ENCODE measurements around the gene GPI.

GPI gene

DNA sequence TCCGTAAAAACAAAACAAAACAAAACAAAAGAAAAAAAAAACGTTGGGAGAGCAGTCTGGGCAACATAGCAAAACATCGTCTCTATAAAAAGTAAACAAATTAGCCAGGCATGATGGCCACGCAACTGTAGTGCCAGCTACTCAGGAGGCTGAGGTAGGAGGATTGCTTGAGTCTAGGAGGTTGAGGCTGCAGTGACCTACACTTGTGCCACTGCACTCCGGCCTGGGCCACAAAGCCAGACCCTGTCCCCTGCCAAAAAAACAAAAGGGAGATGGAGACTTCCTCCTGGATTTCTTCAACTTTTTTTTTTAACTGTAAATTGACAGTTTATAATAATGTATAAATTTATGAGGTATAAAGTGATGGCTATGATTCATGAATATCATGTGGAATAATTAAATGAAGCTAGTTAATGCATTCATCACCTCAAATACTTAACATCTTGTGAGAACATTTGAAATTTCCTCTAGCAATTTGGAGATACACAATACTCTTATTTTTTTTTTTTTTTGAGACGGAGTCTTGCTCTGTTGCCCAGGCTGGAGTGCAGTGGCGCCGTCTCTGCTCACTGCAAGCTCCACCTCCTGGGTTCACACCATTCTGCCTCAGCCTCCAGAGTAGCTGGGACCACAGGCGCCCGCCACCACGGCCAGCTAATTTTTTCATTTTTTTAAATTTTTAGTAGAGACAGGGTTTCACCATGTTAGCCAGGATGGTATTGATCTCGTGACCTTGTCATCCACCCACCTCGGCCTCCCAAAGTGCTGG lies 41.1 kb downstream of the GPI start:
- no peak for DNase-seq

DNA sequence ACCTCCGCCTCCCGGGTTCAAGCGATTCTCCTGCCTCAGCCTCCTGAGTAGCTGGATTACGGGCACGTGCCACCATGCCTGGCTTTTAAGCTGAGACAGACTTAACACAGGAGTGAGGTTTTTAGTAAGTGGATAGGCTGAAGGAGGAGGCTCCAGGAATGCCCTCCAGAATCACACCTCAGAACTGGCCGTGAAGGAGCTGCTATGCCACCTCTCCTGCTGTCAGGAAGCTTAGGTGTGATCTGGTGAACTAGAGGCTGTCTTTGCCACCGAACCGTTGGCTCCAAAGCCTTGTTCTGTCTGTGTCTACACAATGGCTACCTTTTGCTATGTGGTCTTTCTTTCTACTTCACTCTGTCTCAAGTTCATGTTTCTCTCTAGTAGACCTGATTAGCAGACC lies 43.4 kb downstream of the GPI start:
- DNase-seq, result no peak

DNA sequence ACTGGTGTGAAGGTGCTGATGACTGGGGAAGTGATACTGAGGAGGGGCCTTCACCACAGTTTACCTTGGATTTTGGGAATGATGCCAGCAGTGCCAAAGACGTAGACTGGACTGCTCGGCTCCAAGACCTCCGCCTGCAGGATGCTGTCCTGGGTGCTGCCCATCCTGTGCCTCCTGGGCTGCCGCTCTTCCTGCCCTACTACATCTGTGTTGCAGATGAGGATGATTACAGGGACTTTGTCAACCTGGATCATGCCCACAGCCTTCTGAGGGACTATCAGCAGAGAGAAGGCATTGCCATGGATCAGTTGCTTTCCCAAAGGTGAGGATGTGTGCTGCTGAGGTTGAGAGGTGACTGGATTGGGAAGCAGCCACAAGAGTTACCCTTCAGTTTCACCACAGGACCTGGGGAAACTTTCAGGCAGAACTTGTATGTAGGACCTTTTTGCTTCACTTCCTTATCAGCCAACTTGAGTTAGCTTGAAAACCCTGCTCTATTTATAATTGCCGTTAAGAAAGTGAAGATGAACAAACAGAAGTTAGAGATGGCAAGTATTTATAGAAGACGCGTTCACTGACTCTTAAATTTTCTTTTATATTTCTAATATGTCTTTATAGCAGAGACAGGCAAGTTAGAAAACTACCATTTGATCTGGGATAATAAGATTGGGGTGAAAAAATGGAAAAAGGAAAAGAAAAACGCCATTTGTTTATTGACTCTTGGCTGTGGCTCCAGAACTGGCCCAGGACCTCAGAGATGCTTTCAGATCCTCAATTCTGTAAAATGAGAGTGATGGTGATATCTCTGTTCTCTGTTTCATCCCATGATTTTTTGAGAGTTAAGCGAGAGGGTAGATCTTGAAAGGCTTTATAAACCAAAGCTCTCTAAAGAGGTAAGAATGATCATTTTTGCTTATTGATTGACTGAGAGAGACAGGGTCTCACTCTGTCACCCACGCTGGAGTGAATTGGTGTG lies 44.5 kb downstream of the GPI start:
- DNase-seq, result no peak

GRCh38 chr19:34411216-34411615 lies 46.2 kb downstream of the GPI start:
- no peak for DNase-seq

- no peak for DNase-seq
These were observed 51.1 kb downstream of the GPI start for GRCh38 chr19:34416021-34416545.

- no peak for DNase-seq
These were observed 53.3 kb downstream of the GPI start for GRCh38 chr19:34418300-34418699.

DNA sequence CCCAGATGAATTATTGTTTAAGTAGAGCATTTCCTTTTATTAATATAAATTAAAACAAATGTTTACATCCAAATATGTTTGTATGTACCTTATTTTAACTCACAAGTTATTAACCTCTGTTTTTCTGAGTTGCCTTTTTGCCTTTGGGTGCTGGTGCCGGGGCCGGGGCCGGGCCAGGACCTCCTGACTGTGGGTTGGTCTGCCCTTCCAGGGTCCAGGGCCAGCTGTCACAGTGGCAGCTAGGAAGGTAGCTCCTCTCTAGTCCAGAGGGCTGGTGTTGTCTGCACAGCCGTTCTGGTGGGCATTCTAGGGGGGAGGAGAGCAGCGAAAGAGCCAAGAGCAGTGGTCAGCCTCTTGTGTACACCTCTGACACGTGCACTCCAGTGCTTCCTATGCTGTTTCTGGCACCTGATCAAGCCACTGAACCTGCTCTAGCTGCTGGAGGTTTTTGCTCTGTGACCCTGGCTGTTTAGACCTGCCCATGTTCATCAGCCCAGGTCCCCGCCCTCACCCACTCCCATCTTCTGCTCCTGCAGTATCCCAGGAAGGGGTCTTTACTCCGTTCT lies 61.2 kb downstream of the GPI start:
- DNase-seq, result no peak

GRCh38 chr19:34428549-34429285 lies 63.7 kb downstream of the GPI start:
- no peak for DNase-seq

DNA sequence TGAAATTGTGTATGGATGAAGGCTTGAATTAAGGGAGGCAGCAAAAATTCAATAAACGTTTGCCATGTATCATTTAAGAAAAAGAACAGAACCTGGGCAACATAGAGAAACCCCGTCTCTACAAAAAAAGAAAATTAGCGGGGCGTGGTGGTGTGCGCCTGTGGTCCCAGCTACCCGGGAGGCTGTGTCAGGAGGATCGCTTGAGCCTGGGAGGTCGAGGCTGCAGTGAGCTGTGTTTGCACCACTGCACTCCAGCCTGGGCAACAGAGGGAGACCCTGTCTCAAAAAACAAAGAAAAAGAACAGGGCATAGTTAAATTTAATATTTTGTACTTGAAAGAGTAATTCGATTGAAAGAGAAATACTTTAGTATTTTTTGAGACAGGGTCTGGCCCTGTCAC lies 64.6 kb downstream of the GPI start:
- no peak for DNase-seq

GRCh38 chr19:34430738-34431625 lies 66.0 kb downstream of the GPI start:
- no peak for DNase-seq

DNA sequence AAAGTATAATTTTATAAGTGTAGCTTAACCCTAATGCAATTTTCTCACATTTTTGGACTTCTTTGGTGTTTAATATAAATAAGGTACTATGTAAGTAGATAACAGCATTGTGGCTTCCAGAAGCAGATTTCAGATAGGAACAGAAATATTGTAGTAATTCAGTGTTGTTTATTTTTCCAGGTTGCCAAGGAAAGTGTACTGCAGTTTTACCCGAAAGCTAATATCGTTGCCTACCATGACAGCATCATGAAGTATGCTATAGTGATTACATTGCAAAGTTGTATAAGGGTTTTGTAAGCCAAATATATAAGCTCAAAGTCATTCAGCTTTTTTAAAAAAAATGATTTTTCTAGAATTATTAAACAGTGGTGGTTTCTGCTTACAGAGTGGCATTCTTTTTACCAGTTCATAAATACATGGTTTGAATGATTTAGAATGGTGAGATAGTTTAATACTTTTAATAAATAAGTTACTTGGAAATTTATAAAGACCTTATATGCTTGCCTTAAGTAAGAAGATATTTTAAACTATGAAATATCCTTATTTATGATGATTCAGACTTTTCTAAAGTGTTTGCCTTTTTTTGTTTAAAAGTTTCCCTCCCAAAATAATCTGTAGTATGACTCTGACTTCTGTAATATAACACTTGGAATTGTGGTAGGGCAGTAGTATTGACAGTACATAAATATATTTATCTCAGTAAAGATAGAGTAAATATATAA lies 66.8 kb downstream of the GPI start:
- DNase-seq, result no peak

DNA sequence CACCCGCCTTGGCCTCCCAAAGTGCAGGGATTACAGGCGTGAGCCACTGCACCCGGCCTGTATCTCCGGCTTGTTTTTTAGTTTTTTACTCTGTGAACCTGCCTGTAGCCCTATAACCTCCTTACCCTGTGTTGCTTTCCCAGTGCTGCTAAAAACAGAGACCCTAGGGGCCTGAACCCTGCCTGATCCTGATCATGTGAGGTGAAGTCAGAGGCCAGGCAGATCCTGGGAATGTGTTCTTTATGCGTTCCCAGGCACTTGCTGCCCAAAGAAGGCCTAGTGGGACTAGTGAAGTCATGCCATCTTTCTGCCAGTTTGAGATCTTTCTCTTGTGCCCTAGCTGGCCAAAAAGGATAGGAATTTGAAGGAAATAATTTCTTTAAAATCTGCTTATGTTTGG lies 67.8 kb downstream of the GPI start:
- no peak for DNase-seq

GRCh38 chr19:34436716-34437115 lies 71.7 kb downstream of the GPI start:
- DNase-seq, result no peak

DNA sequence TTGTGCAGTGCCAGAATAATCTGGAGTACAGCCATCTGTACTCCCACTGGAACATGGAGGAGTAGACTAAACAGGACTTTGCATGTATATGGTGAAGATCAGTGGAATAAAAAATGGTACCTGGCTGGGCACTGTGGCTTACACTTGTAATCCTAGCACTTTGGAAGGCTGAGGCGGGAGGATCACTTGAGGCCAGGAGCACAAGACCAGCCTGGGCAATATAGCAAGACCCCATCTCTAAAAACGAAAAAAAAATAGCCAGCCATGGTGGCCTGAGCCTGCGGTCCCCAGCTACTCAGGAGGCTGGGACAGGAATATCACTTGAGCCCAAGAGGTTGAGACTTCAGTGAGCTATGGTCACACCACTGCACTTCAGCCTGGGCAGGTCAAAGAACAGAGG lies 83.2 kb downstream of the GPI start:
- DNase-seq, result no peak

All from NCI-H1048 (cell line).